HG03135 (cell line): ENCODE measurements around the gene TMEM54.

Experiments
- ATAC-seq: cut with Tn5 transposase; IDR thresholded peaks from one replicate; pipeline ENCODE4 v1.9.1; 2021; ENCODE audit warnings: mild to moderate bottlenecking, moderate library complexity; ENCODE audit not compliant: unreplicated experiment

TMEM54 gene

DNA sequence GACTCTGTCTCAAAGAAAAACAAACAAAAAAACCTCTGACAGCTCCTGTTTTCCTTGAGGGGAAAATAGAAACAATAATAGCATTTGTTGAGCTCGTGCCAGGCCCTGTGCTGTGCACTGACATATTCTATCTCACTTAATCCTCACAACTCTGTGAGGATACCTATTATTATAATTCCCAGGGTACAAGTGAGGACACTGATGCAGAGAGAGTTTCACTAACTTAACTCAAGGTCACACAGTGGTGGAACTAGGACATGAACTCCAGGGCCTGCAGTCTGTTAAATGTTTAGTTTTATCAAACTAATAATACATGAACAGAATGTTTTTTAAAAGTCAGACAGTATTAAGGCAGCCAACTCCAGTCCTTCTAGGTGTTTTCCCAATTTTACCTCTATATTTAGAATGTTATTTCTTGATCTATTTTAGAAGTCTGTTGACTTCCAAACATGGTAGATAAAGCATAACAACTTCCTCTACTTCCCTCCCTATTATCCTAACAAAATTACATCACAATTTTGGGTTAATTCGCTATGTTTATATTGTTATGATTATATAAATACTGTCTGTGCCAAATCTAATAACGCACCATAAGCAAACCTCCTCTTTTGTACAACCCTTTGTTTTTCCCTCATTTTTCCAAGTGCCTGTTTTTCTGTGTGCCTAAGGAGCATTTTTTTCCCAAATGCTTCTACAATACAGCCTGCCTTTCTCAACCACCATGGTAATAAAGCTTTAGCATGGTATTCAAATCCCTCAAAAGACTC lies 35.4 kb downstream of the TMEM54 start:
- no peak for ATAC-seq

GRCh38 chr1:32864375-32865019 lies 36.7 kb downstream of the TMEM54 start:
- ATAC-seq: no peak

DNA sequence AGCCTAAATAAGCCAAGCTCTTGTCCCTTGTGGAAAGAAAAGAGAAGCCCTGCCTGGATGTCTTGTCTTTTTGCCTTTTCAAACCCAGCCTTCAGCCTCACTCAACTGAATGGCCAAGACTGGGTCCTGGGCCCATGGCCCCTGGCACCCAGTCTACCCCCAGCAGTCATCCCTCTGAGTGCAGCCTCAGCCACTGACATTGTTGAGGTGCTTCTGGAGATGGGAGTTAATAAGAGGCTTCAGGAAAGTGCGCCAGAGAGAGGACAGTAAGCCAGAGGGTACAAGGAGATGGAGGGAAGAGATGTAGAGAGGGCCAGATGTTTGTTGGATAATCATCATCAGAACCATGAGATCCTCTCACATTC lies 37.3 kb downstream of the TMEM54 start:
- no peak for ATAC-seq

DNA sequence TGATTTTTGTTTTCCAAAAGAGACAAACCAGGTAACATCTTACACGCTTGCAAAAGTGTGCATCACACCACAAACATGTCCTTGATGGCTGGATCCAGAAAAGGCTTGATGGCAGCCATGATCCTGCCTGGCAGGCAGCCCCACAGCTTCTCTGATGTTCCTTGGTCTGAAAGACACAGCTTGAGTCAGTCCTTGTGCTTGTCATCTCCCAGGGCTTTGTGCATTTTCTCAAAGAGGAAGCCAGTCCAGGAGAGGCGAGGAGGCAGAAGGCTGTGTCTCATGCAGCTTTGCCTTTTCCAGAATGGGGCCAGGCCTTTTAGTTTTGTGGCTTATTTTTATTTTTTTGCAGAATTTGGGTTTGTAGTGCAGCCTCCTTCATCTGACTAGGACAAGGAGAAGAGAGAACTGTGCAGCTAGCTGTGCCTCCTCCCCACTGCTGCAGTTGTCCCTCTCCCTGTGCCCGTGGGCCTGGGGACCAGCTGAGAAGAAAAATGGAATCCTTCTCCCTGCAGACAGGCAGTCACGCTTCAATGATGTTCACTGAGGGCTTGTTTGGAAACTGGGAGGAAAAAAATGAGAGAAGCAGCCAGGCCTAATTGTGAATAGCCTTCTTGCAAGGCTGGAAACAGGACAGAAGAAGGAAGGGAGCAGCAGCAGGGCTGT lies 37.8 kb downstream of the TMEM54 start:
- ATAC-seq: no peak

GRCh38 chr1:32861904-32862695 lies 39.1 kb downstream of the TMEM54 start:
- ATAC-seq: no peak

- ATAC-seq: no peak
Measured at GRCh38 chr1:32860566-32860965, 40.6 kb downstream of the TMEM54 start.

DNA sequence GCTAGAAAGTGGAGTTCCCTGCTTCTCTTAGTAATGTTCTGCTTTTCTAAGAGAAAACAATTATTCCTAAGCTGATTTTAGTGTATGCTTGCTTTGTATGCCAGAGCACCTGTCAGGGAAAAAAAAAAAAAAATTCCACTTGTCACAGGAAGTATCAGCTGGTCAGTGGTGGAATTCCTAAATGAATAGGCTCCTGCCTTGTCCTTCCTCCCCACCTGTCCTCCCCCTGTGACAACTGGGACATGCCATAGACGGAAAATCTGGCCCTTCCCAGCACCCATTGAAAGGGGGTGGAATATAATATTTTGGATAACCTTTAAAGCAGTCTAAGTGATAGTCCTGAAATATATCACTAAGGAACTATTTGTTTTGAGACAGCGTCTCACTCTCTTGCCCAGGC lies 41.3 kb downstream of the TMEM54 start:
- ATAC-seq: no peak

DNA sequence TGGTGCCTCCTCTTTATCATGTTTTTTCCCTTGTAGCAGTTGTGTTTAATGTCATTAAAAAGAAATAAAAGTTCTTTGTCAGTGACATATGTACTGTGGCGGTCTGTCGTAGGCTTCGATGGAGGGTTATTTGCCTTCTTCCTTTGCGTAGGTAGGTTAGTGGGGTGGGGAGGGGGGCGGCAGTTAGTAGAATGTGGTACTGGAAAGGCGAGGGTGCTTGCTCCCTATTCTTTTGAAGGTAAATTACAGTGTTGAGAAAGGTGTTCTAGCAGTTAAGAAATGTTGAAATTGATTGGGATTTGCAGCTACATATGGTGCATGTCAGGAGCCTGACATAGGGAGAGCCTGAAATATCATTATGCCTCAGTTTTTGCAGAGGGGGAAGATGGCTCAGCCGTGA lies 42.4 kb downstream of the TMEM54 start:
- no peak for ATAC-seq

- ATAC-seq: no peak
Measured at GRCh38 chr1:32858136-32858535, 43.1 kb downstream of the TMEM54 start.

DNA sequence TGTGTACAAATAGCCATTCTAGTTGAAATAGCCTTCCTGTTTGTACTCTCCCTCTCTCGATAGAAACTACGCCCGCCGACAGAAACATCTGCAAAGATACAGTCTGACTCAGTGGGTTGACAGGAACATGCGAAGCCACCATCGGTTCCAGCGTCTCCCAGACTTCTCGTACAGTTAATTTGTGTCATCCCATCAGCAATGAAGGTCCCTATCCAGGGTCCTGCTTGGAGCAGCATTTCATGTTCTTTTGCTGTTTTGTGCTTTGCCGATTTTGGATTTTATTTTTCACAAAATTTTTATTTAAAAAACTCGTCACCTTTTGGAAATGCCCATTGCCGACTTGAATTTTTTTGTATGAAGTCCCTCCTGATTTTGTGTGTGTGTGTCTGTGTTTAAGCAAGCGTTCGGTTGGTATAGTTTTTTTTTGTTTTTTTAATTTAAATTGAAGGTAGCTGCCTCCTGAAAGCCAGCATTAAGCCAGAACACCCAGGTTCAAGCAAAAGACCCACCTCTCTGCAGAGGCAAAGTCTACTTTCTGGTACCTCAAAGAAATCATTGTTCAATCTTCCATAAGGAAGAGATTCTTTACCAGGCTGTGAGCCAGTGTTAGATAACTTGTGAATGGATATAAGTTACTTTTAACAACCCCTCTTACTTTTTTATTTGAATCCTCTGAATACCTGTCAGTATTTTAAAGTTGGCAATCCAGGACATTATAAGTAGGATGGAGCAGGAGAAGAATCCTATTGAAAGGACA lies 45.1 kb downstream of the TMEM54 start:
- no peak for ATAC-seq

GRCh38 chr1:32848354-32849063 lies 52.7 kb downstream of the TMEM54 start:
- ATAC-seq: no peak
